GM19397 (cell line): ENCODE data around the gene INAVA.
A peak's percentile ranks its signal among the peaks of the same experiment; 100 is the strongest.

Experiments
- ATAC-seq: cut with Tn5 transposase; IDR thresholded peaks from one replicate; pipeline ENCODE4 v1.9.1; 2021; ENCODE audit warnings: mild to moderate bottlenecking, moderate library complexity; ENCODE audit not compliant: unreplicated experiment

INAVA gene

DNA sequence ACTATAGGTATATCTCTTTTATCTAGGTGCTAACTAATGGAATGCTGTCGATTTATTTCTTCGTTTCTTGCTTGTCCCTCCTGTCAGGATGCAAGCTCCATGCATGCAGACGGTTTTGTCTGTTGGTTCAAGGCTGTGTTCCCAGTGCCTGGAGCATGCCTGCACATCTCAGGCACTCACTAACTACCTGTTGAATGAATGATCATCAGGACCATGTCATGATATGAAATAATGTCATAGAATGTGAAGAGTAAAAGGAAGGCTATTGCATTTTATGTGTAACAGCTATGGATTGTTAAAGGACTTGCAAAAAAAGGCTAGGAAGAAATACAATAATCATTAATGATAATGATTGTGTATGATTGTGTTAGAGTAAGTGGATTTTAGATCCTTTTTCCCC lies 17.7 kb upstream of the INAVA start:
- no peak for ATAC-seq

DNA sequence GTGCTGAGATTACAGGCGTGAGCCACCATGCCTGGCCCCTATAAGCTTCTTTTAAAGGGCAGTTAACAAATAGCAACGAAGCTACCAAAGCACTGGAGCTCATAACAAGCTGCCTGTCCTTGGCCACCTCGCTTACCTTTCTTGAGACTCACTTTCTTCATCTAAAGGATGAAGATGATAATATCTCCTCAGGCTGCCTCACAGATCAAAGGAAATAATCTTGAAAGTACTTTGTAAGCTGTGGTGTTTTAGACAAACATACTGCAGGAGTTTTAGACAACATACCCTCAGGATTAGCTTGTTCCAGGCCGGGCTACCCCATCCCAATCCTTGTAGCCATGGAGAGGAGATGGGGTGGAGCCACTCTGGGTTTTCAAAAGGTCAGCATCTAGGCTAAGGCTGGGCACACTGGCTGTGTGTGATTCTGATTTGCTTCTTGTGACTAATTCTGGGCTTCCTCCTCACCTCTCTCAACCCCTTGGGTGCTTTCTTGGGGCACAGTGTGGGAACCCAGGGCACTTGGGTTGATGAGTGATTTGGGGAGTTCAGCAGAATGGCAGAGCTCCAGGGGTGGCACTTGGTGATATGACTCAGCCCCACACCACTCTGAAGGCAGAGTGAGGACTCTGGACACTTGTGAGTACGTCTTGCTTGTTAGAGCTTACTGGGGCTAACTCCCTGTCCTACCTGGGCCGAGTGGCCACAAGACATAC lies 16.7 kb upstream of the INAVA start:
- peak; percentile 56 for ATAC-seq

DNA sequence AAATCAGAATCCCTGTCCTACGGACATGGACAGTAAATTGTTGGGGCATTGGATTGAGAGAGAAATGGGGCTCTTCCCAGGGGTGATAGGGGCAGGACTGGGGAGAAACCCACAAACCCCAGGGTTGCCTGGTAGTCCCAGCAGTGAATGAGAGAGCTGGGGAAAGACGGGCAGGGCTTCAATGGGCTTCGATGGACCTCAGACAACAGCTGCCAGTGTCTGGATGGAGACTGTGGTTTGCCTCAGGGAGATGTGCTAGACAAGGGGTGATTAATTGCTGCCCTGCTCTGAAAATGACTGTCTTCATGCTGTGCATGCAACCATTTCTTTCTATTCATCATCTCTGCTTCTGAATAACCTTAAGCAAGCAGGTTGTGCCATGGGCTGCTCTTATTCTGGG lies 14.5 kb upstream of the INAVA start:
- ATAC-seq = no peak

DNA sequence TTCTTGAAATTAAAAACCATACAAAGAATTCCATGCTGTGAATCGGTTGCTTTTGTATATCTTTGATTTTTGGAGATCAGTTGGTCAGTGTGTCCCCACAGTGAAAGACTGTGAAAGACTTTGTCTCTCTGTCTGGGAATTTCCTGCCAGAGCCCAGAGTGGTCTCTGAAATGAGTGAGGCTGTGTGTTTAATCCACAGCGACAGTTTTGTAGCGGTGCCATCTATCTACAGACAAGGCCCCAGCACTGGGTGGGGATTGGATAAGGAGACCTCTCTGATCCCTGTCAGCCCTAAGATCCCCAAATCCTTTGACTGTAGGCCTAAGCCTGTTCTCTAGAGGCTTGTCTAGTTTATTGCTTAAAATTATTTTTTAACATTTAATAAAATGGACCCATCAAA lies 11.6 kb upstream of the INAVA start:
- ATAC-seq = no peak

DNA sequence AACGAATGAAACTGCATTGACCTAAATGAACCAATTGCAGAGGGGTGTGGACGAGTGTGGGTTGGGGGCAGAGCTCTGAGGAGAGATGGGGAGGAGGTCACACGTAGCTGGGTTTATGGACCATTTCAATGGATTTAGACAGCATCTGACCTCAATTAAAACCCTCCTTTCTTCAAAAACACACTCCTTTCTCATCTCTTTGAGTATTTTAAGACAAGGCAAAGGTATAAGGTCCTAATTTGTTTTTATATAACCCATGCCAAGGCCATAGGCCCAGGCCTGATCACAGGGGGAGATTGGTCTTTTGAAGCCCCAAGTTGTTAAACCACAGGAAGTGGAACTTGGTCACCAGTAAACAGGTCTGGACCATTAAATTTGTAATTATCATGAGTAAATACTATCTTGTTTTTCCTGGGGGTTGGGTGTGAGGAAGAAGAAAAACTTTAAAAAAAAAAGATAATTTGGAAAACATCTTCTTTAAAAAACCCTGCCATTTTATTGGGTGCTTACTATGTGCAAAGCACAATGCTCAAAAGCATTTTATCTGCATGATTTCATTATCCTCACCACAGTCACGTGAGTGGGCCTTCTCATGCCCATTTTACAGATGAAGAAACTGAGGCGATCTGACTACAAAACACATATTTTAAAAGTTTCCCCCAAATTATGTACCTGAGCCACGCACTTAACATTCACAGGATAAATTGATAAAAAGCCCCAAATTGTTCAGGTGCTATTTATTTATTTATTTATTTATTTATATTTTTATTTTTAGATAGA lies 8.9 kb upstream of the INAVA start:
- ATAC-seq = no peak

DNA sequence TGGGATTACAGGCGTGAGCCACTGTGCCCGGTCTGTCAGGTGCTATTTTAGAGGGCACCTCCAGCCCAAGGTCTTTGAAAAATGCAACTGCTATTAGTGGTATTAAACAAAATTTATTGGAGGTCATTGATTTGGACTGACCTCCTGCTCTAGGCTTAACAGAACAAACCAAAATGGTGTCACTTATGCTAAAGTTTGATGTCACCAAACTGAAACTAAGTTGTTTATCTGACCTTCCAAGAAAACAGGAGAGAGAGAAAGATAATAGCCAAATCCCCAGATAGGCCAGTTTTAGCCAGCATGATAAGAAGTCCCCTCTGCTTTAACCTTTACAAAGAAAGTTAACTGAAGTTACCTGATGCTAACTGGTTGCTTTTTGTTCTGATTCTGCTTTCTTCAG lies 8.1 kb upstream of the INAVA start:
- no peak for ATAC-seq

DNA sequence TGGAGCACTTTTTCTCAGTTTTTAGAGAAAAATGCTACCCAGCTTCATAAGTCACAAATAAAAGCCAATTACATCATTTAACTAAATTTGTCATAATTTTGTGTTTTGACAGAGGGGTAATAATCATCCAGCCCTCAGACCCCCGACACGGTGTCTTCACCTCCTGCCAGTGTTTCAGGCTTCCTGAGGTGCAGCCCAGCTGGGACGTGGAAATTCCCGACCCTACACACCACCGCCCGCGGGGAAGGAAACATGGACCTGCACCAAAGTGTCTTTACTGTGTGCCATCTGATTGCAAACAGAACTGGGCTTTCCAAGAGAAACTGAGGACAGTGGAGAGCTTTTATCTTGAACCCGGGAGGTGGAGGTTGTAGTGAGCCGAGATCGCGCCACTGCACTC lies 7.7 kb upstream of the INAVA start:
- ATAC-seq = no peak

DNA sequence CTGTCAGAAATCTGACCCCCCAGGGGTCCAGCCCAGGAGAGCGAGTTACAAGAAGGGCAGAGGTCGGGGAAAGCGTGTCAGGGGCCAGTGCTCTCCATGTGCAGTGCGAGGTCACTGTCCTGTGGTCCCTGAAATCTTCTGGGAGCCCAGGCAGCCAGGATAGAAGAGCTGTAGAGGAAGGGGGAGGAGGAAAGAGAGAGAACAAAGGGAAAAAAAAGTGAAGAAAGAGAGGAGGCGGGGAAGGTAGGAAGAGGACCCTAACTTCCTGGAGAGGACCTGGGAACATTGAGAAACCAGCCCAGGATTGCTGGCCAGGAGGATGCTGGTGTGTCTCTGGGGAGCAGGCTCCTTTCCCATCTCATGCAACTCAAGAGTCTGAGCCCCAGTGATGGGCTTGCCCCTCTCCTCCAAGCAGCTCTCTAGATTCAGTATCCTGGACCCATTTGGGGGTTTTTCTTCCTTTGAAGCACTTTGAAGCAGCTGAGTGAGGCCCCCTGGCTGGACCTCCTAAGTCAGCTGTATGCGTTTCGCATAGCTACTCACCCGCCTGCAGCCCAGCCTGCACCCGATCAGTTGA lies 6.8 kb upstream of the INAVA start:
- ATAC-seq = no peak

DNA sequence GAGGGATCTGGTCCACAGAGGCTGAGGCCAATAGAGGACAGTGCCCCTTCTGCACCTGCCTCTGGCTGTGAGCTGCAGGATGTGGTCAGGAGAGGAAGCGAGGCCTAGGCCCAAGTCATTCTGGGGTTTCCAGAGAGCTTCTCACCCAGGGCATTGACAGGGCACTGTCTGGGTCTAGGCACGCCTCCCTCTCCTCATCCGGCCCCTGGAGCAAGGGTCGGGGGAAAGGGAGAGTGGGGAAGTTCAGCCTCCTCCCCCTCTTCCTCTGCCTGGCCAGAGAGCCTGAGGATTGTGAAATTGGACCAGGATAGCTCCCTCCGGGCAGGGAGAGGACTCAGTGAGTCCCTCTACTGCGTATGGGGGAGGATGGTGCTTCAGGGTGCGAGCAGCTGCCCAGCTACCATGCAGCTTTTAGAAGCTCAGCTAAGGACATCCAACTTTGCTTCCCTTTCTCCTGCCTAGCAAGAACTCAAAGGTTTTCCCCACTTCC lies 6.3 kb upstream of the INAVA start:
- ATAC-seq = peak; percentile 84

DNA sequence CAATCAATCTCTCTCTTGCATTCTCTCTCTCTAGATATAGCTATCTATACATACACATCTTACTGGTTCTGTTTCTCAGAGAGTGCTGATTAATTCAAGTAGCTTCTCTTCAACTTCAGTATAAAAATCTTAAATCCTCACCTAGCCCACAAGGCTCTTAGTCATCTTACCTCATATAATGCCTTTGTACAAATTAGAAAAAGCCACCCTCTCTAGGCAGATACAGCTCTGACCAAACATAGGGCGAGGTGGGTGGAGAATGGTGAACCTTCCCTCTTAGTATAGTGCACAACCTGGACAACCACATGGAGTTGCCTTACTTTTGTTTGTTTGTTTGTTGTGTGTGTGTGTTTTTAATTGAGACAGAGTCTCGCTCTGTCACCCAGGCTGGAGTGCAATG lies 5.1 kb upstream of the INAVA start:
- ATAC-seq = no peak

DNA sequence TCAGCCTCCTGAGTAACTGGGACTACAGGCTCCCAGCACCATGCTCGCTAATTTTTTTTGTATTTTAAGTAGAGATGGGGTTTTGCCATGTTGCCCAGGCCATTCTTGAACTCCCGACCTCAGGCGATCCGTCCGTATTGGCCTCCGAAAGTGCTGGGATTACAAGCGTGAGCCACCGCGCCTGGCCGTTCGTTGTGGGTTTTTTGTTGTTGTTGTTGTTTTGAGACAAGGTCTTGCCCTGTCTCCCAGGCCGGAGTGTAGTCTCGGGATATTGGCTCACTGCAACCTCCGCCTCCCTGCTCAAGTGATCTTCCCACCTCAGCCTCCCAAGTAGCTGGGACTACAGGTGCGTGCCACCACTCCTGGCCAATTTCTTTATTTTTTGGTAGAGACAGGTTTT lies 4.7 kb upstream of the INAVA start:
- no peak for ATAC-seq

DNA sequence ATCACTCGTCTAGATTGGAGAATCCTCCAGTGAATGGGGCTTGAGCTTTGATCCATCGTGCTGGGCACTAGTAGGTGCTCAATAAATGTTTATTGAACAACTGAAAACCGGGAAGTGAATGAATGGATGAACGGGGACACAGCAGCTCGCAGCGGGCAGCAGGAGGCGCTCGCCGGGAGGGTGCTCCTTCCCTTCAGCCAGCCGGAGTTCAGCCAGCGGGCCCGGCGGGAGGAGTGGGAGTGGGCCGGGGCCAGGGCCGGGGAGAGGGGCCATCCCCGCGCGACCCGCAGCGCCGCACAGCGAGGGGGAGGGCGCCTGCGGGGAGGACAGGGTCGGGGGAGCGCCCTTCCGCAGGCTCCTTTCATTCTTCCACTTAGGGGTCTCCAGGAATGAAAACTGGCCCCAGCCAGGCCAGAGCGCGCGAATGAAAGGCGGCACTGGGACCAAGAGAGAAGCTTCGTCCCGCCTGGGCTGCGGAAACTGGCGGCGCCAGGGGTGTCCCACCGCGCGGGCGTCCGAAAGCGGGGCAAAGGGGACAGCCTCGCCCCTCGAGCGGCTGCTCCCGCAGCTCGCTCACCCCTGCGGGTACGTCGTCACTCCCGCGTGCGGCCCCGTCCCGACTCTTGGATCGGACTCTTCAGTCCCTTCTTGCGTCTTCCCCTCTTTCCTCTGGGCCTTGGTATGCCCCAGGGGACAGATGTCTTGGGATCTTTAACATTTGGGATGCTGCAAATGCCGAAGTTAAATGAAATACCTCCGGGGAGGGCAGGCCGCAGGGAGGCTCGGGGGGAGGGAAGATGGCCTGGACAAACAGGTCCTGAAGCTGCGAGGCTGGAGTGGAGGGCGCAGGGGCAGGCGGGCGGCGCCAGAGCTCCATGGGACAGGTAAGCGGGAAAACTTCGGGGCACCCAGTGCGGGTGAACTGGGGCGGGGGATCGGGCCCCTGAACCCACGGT lies 3.6 kb upstream of the INAVA start:
- ATAC-seq = peak; percentile 21

DNA sequence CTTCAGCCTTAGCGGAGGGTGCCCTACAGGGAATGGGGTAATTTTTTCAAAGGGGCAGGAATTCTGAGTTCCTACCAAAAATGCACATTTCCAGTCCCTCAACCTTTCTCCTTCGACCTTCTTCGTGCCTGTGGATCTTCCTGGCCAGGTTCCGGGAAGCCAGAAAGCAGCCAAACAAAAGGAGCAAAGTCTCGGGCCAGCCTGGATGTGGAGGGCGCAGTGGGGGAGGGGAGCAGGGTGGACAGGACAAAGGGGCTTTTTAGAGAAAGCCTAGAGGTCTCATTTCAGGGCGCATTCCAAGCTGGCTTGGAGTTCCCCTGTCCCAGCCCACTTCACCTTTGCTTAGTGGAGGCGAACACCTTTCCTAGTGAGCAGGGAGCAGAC lies 2.9 kb upstream of the INAVA start:
- ATAC-seq = no peak

DNA sequence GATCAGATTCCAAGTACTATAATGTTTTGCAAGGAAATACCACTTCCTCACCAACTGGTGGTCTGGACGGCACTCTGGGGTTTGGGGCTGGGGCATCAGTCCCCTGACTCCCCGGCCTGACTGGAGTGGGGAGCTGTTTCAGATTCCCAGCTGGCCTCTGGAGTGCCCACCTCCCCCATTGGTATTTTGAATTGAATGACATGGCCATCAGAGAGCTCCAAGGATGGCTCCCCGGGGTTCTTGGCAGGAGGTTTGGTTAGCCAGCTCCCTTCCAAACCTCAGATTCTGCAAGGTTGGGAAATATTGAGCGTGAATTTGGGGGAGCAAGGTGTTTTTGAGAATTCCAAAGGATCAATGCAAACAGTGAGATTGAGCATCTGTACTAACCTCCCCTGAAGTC lies 2.2 kb upstream of the INAVA start:
- no peak for ATAC-seq

DNA sequence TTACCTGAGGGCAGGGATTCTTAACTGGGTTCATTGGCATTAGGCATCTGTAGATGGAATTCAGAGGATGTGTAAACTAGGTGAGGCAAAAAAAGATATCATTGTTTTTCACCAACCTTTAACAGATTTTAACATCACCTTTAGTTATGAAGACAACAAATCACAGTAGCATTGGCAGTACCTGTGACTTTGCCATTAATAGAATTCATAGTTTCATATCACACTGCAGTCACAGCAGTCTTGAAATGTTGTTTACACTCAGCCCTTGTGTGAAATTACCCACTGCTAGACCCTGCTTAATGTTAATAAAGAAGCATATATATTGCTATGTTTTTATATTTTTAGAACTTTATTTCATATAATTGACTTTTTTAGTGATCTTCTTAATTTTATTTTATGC lies 1.7 kb upstream of the INAVA start:
- no peak for ATAC-seq

DNA sequence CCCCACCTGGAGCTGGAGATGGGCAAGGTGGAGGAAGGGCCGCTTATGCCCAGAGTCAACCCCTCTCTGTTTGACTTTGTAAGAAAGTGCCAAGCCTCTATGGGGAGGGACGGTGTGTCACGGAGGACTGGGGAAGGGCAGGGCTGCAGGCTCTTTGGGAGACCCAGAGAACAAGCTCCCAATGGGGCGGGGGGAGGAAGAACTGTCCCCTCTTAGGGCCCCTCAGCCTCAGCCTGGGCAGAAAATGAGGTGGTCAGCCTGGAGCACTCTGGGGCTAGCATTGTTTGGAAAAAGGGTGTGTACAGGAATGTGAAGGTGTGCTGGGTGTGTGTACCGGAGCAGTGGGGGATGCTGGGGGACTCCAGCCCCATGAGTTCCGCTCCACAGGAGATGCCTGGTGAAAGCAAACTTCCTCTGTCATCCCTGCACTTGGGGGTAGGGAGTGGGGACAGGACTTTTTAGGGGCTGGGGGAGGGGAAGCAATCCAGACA lies 1.2 kb upstream of the INAVA start:
- no peak for ATAC-seq

DNA sequence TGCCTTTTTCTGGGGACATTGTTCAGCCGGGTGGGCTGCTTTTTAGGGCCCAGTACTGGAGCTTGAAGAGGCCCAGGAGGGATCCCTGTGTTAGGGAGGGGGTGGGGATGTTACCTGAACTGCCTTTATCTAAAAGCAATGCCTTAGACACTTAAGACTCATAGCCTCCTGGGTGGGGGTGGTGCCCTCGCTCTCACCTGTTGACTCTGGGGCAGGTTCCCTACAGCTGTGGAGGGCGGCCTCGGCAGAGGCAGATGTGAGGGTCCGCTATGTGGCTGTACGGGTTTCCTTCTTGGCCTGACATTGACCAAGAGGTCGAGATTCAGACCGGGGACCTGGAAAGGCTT lies 716 bp downstream of the INAVA start:
- ATAC-seq = no peak

DNA sequence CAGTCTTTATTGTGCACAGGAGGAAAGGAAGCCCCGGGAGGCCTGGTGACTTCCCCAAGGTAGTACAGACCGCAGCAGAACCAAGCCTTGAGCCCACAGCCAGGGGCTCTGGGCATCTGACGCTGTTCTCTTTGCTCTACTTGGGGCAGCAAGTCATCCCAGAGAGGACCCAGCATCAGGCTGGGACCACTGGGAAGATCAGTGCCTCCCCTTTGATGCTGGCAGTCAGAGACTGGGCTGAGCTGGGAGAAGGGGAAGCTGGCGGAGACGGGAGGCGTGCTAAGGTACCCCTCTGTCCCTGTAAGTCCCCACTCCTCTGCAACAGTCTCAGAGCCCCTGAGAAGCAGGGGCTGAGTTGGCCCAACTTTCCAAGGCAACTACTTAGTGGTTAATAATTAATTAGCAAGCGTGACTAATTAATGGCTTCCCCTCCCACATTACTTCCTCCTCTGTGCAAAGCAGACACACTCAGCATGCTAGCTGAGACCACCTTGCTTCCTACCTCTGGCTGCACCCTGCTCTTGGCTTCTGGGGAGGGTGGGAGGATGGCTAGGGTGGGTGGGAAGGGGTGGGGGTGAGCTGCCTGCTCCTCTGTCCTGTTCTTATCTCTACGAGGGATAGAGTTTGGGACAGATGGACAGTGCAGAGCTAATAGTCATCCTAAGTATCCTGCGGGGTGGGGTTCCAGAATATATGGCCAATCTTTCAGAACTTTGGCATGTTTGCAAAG lies 1.3 kb downstream of the INAVA start:
- peak; percentile 47 for ATAC-seq

DNA sequence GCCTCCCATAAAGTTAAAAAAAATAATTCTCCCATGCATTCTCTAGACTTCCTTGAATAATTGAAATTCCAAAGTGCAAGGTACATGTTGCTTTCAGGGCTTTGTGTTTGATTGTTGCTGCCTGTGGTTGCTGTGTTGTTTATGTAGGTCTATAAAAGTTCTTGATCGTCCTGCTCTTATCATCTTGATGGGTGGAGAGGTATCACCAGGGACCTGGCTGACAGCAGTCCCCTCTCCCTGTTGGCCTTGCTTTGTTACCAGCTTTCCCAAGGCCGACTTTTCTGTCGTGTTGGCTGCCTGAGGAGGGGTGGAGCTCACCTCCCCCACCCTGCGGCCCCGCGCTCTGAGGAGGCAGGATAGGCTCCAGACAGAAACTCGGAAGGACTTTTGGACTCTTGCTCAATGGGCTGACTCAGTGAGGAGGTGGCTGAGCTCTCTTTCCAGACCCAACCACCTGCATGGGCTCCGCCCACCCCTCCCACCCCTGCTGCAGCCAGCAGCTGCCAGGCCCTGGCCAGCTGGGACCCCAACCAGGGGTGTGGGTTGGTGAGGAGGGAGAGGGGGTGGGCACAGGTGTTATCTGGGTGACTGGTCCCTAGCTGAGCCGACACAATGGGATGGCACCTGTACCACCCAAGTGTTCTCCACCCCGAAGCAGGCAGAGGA lies 2.0 kb downstream of the INAVA start:
- no peak for ATAC-seq

DNA sequence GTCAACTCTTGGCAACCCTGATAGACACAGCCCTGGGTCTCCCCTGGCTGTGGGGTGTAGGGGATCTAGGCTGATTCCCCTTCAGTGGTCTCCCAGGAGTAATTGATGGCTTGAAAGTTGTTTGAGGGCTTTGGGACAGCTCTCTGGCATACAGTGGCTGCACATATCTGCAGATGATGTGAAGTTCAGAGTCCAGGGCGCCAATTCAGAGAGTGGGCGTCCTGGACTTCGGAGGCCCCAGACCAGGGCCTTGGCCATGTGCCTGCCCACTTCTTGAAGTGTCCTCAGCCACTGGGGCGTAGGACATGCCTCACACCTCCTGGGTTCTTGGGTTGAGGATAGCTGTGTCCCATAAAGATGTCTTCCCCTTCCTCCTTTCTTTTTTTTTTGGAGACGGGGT lies 2.6 kb downstream of the INAVA start:
- no peak for ATAC-seq
